Activated T-helper 1 cell treated with anti-CD3 and anti-CD28 coated beads, Interleukin-2, amount 50 U/mL, for 16 hours (primary cell): ENCODE measurements around the gene PLA2G6.
A peak's percentile ranks its signal among the peaks of the same experiment; 100 is the strongest.

Experiments used
- DNase-seq, 2 donors: peaks; one replicate each; pipeline ENCODE4 v3.0.0-alpha.2; 2020; ENCODE audit warnings: low read depth in 1 of 2, low spot score in 1 of 2

Gene PLA2G6, protein sequence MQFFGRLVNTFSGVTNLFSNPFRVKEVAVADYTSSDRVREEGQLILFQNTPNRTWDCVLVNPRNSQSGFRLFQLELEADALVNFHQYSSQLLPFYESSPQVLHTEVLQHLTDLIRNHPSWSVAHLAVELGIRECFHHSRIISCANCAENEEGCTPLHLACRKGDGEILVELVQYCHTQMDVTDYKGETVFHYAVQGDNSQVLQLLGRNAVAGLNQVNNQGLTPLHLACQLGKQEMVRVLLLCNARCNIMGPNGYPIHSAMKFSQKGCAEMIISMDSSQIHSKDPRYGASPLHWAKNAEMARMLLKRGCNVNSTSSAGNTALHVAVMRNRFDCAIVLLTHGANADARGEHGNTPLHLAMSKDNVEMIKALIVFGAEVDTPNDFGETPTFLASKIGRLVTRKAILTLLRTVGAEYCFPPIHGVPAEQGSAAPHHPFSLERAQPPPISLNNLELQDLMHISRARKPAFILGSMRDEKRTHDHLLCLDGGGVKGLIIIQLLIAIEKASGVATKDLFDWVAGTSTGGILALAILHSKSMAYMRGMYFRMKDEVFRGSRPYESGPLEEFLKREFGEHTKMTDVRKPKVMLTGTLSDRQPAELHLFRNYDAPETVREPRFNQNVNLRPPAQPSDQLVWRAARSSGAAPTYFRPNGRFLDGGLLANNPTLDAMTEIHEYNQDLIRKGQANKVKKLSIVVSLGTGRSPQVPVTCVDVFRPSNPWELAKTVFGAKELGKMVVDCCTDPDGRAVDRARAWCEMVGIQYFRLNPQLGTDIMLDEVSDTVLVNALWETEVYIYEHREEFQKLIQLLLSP

DNA sequence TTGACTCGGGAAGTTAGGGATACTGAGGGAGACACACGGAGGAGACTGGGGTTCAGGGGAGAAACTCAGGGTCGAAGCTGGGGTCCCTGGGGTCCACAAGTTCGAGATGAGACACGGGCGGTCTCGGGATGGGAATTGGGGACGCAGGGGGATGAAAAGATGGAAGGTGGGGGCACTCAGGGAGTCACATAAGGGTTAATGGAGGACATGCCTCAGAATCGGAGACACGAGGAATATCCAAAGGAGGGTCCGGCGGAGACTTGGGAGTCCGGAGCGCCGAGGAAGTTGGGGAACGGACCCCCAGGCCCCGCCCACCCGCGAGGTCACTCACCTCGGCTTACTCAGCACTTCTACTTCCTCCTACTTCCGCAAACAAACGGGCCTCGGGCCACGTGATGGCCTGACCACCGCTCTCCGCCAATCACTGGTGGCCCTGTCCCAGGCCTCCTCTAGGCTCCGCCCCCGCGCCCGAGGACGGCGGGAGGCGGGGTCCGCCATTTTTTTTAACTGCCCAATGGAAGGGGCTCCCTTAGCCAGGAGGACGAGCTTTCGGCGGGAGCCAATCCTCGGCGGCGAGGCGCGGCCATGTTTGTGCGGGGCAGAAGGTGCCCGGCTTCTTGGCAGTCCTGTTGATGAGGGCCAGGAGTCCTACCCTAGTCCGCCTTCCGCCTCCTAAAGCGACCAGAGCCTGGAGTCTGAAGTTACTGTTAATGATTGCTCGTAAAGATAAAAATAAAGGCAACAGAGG lies at the start of gene PLA2G6:
Gene PLA2G6 (minus strand): TSS at position 378 of the 748 bp plus-strand sequence. CDS start 12,404 bp downstream, outside the sequence.
- peak; percentile 90 to 96 for DNase-seq

DNA sequence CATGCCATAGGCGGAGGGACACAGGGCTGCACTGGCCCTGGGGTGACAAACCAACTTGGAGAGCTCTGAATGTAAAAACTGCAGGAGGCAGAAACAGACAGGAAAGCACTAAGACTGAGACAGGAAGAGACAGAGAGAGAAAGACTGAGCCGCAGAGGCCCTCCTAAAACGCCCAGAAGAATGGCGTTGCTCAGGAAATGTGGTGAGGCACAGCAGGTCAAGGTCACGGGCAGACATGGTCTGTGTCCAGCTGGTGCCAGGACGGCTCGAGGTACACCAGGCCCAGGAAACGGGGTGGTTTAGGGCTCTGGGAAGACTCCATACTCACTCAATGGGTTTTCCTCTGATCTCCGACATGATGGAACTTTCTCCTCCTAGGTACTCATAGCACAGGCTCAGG lies 49.3 kb upstream of the PLA2G6 start:
- DNase-seq = no peak

DNA sequence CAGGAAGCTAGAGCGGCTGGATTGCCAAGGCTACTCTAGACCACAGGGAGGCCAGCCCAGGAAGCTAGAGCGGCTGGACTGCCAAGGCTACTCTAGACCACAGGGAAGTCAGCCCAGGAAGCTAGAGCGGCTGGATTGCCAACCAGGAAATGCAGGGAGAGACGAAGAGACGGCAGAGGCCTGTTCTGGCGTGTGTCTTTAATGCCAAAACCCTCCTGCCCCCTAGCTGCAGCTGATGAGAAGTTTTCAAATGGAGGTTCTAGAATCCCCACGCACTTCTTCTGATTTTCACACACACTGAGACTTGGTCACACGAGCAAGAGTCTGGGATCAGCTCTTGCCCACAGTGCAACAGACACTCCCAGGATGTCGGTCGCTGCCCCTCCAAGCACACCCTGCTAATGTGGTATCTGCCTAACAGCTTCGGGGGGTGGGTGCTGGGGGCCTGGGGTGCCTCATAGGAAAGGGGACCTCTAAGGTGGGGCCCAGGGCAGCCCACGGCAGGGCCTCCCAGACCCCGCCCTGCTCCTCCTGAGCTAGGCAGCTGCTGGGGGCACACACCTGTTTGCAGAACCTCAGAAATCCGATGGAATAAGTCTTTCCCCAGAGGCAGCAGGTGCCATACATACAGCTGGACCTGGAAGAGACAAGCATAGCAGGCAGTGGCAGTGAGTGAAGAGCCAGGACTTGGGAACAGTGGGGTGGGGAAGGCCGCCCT lies 48.6 kb upstream of the PLA2G6 start:
- DNase-seq = no peak

DNA sequence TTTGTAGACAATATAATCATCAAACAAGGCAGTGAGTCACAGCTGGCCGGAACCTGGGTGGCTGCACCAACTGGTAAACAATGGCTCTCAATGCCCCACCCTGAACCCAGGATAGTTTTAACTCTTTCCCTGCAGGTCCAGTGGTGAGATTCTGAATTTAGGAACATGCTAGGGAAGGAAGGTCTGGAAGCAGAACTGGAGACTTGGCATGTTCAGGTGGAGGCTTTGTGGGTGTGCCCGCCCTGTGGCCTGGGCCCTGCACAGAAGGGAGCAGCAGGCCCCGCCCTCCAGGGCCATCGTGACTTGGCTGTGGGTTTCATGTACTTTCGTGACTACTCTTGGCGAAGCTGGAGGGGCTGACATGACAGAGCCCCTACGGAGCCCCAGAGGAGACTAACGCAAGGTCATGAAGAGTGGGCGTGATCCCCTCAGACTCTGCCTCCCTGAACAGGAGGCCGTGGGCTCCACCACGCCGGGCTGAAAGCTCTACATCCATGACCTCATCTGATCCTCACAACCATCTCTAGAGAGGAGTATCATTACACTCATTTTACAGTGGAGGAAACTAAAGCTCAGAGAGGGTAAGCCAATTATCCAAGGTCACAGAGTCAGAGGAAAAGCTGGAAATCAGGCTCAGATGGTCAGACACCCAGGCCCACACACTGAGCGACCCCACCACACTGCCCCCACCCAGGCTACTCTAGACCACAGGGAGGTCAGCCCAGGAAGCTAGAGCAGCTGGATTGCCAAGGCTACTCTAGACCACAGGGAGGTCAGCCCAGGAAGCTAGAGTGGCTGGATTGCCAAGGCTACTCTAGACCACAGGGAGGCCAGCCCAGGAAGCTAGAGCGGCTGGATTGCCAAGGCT lies 47.5 kb upstream of the PLA2G6 start:
- DNase-seq = no peak

DNA sequence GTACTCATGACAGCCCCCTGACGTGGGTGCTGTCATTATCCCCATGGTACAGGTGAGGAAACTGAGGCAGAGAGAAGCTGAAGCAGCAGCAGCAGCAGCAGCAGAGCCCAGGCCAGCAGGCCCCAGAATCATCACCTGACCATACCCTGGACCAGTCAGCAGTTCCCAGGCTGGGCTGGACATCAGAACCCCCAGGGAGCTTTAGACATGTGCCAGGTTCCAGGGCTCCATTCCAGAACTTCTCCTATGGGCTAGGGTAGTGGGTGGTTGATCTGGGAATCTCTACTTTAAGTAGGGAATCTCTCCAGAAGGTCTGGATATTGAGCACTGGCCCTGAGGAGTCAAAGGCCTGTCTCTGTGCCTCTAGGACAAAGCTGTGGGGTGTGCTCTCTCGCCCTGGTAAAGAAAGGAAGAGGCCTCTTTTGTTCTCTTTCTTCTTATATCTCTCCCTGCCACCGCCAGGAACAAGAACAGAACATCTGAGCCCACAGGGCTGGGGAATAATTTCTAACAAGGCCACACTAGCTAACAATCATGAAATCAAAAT lies 46.8 kb upstream of the PLA2G6 start:
- DNase-seq = no peak

DNA sequence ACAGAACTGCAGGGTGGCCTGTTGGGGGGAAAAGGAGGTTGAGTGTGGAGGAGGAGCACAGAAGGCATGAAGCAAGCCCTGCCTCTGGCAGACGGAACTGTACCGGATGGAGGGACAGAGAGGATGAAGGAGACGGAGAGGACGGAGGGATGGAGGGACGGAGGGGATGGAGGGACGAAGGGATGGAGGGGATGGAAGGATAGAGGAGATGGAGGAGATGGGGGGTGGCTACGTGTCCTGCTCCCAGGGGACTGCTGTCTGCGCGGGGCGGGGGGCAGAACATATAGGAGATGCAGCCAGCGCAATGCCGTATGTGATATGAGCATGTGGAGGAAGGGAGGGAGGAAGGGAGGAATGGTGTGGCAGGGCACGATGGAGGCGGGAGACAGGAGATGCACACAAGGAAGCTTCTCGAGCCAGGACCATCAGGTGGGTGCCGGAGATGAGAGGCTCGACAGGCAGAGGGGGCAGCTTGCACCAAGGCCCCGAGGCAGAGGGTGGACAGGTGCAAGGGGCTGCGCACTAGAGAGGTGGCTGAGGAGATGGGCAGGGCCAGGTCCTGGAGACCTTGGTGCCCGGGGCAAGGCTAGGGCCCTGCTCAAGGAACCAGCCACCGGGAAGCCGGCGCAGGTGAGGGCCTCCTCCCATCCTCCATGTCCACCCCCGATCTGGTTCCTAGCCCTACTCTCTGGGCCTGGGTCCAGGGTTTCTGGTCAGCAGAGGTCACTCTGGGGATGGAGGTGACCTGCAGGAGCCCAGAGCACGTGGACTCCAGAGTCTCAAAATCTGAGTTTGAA lies 45.4 kb upstream of the PLA2G6 start:
- no peak for DNase-seq

DNA sequence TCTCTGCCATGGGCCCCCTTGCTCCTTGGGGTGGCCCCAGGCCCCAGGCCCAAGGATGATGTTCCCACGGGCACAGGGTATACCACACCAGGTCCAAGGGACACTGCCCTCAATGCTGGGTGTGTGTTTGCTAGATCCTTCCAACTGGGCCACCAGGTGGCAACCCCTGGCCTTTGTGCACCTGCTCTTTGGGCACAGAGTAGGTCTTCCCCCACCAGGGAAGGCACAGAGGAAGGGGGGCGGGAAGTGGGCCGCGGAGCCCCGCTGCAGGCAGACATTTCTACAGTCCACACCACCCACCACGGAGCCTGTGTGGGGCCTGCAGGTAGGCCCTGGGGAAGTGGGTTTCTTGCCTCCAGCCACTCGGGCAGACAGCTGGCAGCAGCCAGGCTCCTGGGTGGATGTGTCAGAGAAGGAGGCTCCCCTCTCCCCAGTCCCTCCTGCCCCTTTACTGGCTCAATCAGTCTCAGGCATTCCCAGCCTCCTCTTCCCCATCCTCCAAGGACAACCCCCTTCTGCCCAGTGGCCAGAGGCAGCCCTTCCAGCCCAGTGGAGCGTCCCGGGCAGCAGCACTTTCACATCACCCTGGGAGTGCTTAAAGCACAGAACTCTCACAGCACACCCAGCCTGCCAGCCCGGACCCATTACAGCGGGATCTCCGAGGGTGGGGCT lies 41.8 kb upstream of the PLA2G6 start:
- no peak for DNase-seq

DNA sequence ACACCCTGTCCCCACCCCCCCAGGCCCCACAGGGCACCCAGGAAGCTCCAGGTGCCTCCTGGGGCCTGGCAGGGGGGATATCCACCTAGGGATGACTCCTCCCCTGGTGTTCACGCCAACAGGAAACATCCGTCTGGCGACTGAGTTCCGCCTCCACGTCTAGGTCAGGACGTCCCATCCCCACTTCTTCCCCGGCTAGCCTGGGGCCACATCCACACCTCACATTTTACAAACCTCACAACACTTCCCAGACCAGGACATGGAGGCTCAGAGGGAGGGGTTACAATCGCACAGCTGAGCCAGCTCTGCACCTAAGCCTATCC lies 41.1 kb upstream of the PLA2G6 start:
- no peak for DNase-seq

DNA sequence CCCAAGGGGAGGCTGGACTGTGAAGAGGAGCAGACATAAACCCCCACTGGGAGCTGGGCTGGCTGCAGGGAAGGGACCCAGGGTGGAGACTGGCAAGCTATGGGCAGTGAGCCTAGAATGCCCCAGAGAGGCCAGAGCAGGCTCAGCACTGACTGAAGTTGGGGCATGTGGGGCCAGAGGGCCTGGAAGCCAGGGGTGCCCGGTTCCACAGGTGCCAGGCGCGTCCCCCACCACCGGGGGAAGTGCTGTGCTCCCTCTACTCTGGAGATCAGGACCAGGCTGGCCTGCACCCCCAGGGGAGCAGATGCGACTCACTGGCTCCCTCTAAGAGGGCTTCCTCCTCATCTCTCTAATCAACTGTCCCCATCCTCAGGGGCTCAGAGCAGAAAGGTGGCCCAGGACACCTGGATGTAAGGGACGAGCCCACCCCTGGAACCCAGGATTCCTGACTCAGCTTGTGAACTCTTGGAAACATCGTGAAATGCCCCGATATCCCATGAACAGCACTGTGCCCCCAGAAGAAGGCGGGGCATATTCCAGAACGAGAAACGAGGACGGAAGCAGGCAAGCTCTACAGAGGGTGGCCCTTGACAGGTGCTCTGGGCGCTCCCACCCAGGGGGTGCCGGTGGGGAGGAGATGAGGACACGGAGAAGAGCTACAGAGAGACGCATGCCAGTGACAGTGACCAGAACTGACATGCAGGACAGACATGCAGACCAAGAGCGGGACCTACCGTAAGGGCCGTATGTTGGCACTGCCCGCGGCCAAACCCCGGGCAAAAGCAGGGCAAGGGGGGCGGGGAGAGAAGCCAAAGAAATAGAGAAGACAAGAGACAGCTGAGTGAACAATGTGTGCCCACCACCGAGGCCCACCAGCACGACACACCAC lies 40.5 kb upstream of the PLA2G6 start:
- DNase-seq = no peak

DNA sequence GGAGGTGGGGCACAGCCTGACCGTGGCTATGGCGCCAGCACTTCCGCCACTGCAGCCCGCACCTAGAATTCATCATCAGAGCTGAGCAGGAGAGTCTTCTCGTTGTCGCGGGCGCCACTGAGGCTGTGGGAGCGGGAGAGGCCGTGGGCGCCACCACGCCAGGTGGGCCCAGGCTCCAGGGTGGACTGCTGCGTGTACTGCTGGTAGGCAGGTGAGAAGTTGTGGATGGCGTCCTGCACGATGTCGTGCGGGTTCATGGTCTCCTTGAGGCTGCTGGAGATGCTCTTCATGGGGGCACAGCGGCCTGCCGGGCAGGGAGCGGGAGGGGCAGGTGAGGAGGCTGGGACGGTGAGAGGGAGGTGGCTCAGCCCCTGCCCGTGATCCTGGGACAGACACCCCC lies 39.8 kb upstream of the PLA2G6 start:
- no peak for DNase-seq

DNA sequence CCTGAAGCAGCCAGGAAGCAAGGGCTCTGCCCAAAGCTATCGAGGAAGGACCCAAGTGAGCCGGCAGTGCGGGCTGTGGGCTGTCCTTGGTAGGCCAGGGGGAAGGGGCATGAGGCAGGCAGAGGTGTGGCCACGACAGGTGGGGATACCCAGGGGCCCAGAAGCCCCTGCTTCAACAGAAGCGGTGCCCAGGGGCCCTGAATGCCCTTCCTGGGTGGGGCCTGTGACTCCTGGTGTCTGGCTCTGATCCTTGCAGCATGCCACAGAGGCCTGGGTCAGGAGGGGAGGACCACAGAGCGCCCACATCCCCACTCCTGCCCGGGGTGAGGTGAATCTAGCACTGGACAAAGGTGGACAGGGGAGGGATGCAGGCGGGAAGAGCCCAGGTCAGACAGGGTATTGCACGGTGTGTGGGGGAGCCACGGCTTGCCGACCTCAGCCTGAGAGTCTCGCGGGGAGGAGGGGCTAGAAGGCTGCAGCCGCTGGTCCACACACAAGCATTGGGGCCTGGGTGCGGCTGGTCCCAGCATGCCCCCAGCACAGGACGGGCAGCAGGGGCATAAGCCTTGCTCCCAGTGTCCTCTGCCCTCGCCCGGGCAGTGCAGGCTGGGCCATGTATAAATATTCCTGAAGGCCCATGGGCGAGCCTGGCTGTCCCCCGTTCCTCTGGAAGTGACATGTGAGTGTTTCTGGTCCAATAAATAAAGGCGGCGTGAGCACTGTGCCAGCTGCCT lies 39.2 kb upstream of the PLA2G6 start:
- DNase-seq = no peak

DNA sequence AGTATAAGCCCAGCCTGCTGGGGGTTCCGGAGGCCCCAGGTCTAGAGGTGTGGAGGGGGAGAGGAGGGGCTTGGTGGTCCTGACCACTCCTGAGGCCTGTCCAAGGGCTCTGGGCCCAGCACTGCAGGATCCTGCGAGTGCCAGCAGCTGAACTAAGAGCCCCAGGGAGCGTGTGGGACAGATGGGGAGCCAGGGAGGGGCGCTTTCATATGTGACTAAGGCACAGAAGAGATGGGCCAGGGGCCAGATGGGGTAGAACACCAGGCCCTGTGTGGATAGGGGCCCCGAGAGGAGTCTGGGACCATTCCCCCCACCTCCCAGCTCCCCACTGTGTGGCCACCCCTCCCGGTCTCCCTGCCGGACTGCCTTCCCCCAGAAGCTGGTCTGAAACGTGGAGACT lies 38.5 kb upstream of the PLA2G6 start:
- DNase-seq = no peak

DNA sequence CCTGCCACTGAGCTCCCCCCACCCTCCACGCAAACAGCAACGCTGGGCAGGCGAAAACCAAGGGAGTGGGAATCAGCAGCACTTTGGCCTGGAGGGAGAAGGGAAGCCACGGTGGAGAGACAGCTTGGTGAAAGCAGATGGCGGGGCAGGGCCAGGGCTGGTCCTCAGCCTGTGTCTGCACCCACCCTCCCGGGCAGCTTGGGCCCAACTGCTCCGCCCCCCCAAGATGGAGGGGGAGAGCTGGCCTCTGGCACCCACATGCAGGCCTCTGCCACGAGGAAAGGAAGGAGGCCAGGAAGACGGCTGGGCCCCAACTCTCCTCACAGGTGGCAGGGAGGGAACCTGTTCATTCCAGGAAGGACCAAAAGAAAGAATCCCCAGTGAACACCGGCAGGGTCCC lies 38.0 kb upstream of the PLA2G6 start:
- DNase-seq = no peak

DNA sequence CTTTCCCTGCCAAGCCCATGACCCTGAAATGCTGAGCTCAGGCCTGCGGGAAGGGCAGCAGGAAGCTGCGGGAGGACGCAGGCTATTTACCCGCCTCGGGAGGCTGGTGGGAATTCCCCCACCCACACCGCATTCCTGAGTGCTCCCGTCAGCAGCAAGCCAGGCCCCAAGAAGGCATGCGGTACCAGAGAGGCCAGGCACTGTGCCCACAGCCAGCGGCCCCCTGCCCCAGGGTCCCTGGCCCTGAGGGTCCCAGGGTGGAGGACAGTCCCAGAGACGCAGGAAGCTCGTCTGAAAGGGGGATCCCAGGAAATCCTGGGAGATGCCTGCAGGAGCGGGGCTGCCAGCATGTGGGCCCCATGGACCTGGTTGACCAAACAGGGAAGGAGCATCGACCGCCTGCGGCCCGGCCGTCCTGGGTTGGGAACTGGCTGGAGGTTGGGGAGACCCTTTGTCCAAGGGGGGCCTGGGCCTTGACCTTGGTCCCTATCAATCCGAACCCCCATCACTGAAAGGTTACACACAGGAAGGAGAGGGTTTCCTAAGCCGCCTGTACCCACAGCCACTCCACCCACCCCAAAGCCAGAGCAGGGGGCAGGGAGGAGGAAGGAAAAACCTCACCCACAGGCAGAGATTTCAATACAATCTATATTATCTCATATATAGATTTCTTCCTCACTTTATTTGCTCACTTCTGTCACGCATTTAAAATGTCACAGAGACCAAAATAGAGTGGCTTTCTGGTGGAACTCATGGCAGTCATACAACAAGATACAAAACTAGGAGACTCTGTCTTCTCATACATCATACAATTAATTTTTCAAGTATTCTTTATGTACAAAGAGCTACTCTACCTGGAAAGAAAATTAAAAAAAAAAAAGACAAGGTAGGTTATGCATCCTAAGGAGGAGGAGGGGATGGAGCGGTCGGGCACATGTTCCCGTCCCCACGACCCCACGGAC lies 37.3 kb upstream of the PLA2G6 start:
- peak in 1 of 2 donors; percentile 36 for DNase-seq

DNA sequence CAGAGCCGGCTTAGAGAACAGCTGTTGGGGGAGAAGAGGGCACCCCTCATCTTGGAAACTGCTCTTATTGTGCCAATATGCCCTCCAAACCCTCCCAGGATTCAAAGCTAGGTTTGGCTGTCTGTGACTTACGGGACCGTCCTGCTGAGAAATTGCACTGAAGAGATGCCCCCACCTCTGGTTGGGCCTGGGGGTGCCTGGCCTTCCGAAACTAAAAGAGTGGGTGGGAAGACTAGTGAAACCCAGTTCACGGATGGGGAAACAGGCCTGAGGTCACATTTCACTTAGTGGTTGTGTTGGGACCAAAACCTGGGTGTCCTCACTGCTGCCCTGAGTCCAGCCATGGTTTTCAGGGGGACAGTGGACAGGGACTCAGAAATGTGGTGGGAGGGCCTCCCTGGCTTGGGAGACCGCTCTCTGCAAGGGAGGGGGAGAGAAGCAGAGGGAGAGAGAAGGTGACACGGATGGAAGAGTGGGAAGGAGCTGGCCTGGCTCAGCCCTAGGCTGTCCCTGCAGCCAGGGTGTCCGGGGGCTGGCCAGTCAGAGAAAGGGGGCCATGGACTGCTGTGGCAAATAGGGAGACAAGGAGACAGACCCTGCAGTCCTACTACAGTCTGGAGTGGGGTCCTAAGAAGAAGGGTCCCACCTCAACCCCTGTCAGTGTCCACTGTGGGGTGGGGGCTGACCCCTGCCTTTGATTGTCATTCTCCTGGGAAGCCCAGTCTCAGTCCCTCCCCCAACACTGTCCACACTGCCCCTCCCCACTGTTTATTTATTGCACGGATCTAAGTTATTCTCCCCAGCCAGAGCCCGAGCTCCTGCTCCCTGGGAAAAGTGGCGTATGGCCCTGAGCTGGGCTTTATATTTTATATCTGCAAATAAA lies 33.8 kb upstream of the PLA2G6 start:
- DNase-seq = no peak
